HCT116 (cell line): ENCODE data around the gene P4HB.

ENCODE experiments used
- CEBPB ChIP-seq: IDR thresholded peaks from 2 replicates; pipeline ENCODE4 v1.6.1; 2012; ENCODE audit warnings: low read depth
- EZH2 ChIP-seq: fragments of 200-600 bp; sonication (generic); IDR thresholded peaks from 2 replicates; pipeline ENCODE4 v1.6.1; 2017; ENCODE audit warnings: antibody characterized with exemption, mixed run types
- FOSL1 ChIP-seq: IDR thresholded peaks from 2 replicates; pipeline ENCODE4 v1.6.1; 2012; ENCODE audit warnings: low read depth
- JUND ChIP-seq: IDR thresholded peaks from 2 replicates; pipeline ENCODE4 v1.6.1; 2012
- POLR2A ChIP-seq: IDR thresholded peaks from 2 replicates; pipeline ENCODE4 v1.7.0; 2011; ENCODE audit warnings: borderline replicate concordance; ENCODE audit not compliant: insufficient read depth, insufficient read length; ENCODE audit errors: extremely low read depth
- POLR2AphosphoS5 ChIP-seq: IDR thresholded peaks from 2 replicates; pipeline ENCODE4 v1.6.1; 2011; ENCODE audit warnings: mild to moderate bottlenecking, low read depth, low read length, moderate library complexity
- SIN3A ChIP-seq: IDR thresholded peaks from 2 replicates; pipeline ENCODE4 v1.6.1; 2012; ENCODE audit warnings: low read depth
- SRF ChIP-seq: IDR thresholded peaks from 2 replicates; pipeline ENCODE4 v1.6.1; 2012; ENCODE audit warnings: low read depth
- YY1 ChIP-seq: IDR thresholded peaks from 2 replicates; pipeline ENCODE4 v1.6.1; 2011; ENCODE audit warnings: low read length, low read depth, moderate library complexity, mild to moderate bottlenecking; ENCODE audit not compliant: insufficient replicate concordance; ENCODE audit errors: extremely low read depth
- ZNF274 ChIP-seq: fragments of 200-500 bp; sonication (Bioruptor generic); IDR thresholded peaks from 2 replicates; pipeline ENCODE4 v1.6.1; 2014; ENCODE audit warnings: mild to moderate bottlenecking, low read depth, low read length, inconsistent platforms
- TF ChIP-seq, protein P1 (sequence below), 3 experiments: fragments of 200-600 bp in 1 of 3; sonication (generic) in 1 of 3; IDR thresholded peaks in 2 of 3; conservative IDR thresholded peaks in 1 of 3; 2 replicates each; pipeline ENCODE4 v1.5.1; 2012 to 2017; ENCODE audit warnings: low read depth in 2 of 3, low read length in 2 of 3, antibody characterized with exemption in 1 of 3, borderline replicate concordance in 1 of 3, control low read depth in 1 of 3, mild to moderate bottlenecking in 1 of 3, mixed read lengths in 1 of 3, mixed run types in 1 of 3, moderate library complexity in 1 of 3; ENCODE audit not compliant: insufficient read depth in 1 of 3
- TF ChIP-seq, protein P2 (sequence below): IDR thresholded peaks from 2 replicates; pipeline ENCODE4 v1.6.1; 2012; ENCODE audit warnings: low read depth
- TF ChIP-seq, protein P3 (sequence below): IDR thresholded peaks from 2 replicates; pipeline ENCODE4 v1.6.1; 2012

DNA sequence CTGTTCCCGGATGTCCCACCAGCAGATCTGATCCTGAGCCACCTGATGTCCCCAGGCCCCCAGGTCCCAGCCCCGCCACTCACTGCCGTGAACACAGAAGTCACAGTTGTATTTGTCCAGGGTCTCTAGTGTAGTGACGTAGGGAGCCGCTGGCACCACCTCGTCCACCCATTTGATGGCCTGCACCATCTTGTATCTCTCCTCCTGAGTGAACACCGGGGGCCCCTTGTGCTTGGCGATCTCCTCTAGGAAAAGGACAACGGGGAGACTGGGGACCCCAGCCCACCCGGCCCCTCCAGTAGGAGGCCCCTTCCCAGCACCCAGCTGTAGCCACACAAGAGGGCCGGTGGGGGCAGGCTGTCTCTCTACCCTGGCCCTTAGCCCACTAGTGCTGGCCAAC is 48.5 kb upstream of the P4HB start:
- no peak for TF ChIP-seq POLR2AphosphoS5
- TF ChIP-seq, protein P1, sequence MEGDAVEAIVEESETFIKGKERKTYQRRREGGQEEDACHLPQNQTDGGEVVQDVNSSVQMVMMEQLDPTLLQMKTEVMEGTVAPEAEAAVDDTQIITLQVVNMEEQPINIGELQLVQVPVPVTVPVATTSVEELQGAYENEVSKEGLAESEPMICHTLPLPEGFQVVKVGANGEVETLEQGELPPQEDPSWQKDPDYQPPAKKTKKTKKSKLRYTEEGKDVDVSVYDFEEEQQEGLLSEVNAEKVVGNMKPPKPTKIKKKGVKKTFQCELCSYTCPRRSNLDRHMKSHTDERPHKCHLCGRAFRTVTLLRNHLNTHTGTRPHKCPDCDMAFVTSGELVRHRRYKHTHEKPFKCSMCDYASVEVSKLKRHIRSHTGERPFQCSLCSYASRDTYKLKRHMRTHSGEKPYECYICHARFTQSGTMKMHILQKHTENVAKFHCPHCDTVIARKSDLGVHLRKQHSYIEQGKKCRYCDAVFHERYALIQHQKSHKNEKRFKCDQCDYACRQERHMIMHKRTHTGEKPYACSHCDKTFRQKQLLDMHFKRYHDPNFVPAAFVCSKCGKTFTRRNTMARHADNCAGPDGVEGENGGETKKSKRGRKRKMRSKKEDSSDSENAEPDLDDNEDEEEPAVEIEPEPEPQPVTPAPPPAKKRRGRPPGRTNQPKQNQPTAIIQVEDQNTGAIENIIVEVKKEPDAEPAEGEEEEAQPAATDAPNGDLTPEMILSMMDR (IDR thresholded peaks at IDR 0.05 in 2 of 3, conservative IDR thresholded peaks at IDR 0.05 in 1 of 3; ENCODE audit: borderline replicate concordance in 1 of 3, insufficient read depth in 1 of 3, low read depth in 2 of 3, low read length in 2 of 3) = no peak
- no peak for TF ChIP-seq EZH2
- TF ChIP-seq JUND = no peak
- no peak for TF ChIP-seq FOSL1
- TF ChIP-seq SIN3A = no peak
- TF ChIP-seq, protein P2, sequence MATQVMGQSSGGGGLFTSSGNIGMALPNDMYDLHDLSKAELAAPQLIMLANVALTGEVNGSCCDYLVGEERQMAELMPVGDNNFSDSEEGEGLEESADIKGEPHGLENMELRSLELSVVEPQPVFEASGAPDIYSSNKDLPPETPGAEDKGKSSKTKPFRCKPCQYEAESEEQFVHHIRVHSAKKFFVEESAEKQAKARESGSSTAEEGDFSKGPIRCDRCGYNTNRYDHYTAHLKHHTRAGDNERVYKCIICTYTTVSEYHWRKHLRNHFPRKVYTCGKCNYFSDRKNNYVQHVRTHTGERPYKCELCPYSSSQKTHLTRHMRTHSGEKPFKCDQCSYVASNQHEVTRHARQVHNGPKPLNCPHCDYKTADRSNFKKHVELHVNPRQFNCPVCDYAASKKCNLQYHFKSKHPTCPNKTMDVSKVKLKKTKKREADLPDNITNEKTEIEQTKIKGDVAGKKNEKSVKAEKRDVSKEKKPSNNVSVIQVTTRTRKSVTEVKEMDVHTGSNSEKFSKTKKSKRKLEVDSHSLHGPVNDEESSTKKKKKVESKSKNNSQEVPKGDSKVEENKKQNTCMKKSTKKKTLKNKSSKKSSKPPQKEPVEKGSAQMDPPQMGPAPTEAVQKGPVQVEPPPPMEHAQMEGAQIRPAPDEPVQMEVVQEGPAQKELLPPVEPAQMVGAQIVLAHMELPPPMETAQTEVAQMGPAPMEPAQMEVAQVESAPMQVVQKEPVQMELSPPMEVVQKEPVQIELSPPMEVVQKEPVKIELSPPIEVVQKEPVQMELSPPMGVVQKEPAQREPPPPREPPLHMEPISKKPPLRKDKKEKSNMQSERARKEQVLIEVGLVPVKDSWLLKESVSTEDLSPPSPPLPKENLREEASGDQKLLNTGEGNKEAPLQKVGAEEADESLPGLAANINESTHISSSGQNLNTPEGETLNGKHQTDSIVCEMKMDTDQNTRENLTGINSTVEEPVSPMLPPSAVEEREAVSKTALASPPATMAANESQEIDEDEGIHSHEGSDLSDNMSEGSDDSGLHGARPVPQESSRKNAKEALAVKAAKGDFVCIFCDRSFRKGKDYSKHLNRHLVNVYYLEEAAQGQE = no peak
- TF ChIP-seq ZNF274 = no peak
- TF ChIP-seq CEBPB = no peak
- TF ChIP-seq POLR2A = no peak
- no peak for TF ChIP-seq SRF
- TF ChIP-seq, protein P3, sequence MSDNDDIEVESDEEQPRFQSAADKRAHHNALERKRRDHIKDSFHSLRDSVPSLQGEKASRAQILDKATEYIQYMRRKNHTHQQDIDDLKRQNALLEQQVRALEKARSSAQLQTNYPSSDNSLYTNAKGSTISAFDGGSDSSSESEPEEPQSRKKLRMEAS = no peak
- no peak for TF ChIP-seq YY1
